IMR-90 (cell line): ENCODE data around the gene ABCB9.

Experiments
- BHLHE40 ChIP-seq: fragments of 150-350 bp; IDR thresholded peaks from 2 replicates; pipeline ENCODE4 v1.6.1; 2016; ENCODE audit warnings: mild to moderate bottlenecking, low read depth, low read length
- CEBPB ChIP-seq: IDR thresholded peaks from 2 replicates; pipeline ENCODE4 v1.6.1; 2012; ENCODE audit warnings: low read depth, low read length, improper control_type of control experiment
- CHD1 ChIP-seq: IDR thresholded peaks from 2 replicates; pipeline ENCODE4 v1.6.1; 2012; ENCODE audit warnings: low read depth, low read length, improper control_type of control experiment
- ELK1 ChIP-seq: fragments of 150-350 bp; IDR thresholded peaks from 2 replicates; pipeline ENCODE4 v1.6.1; 2016; ENCODE audit warnings: low read depth, mild to moderate bottlenecking, low read length, moderate library complexity, borderline replicate concordance
- FOS ChIP-seq: fragments of 150-350 bp; IDR thresholded peaks from 2 replicates; pipeline ENCODE4 v1.6.1; 2016; ENCODE audit warnings: low read depth, low read length
- MAFK ChIP-seq: IDR thresholded peaks from 2 replicates; pipeline ENCODE4 v1.6.1; 2012; ENCODE audit warnings: low read depth, low read length, improper control_type of control experiment
- MAZ ChIP-seq: IDR thresholded peaks from 2 replicates; pipeline ENCODE4 v1.6.1; 2012; ENCODE audit warnings: low read depth, mild to moderate bottlenecking, low read length, improper control_type of control experiment, moderate library complexity, borderline replicate concordance
- MXI1 ChIP-seq: IDR thresholded peaks from 2 replicates; pipeline ENCODE4 v1.6.1; 2012; ENCODE audit warnings: low read depth, mild to moderate bottlenecking, low read length, moderate library complexity, borderline replicate concordance
- POLR2A ChIP-seq: IDR thresholded peaks from 2 replicates; pipeline ENCODE4 v1.6.1; 2012; ENCODE audit warnings: mild to moderate bottlenecking, low read depth, low read length
- RAD21 ChIP-seq: IDR thresholded peaks from 2 replicates; pipeline ENCODE4 v1.6.1; 2012; ENCODE audit warnings: low read length, improper control_type of control experiment
- RCOR1 ChIP-seq: IDR thresholded peaks from 2 replicates; pipeline ENCODE4 v1.6.1; 2012; ENCODE audit warnings: mild to moderate bottlenecking, low read length, improper control_type of control experiment; ENCODE audit not compliant: insufficient replicate concordance
- RFX5 ChIP-seq: IDR thresholded peaks from 2 replicates; pipeline ENCODE4 v1.8.0; 2012; ENCODE audit warnings: low read depth, mild to moderate bottlenecking, low read length, moderate library complexity
- TF ChIP-seq, protein P1 (sequence below): conservative IDR thresholded peaks from 2 replicates; pipeline ENCODE4 v1.5.1; 2012; ENCODE audit warnings: mild to moderate bottlenecking, low read depth, low read length, improper control_type of control experiment
- TF ChIP-seq, protein P2 (sequence below): fragments of 150-350 bp; IDR thresholded peaks from 2 replicates; pipeline ENCODE4 v1.6.1; 2017; ENCODE audit warnings: mild to moderate bottlenecking, antibody characterized with exemption, low read length, low read depth

GRCh38 chr12:122920687-122921086 is 45.6 kb downstream of the ABCB9 start:
- TF ChIP-seq CEBPB (no peak), RFX5 (no peak), POLR2A (no peak), MAZ (no peak), MAFK (no peak), ELK1 (no peak), RAD21 (no peak), BHLHE40 (no peak), RCOR1 (no peak), CHD1 (no peak), MXI1 (no peak), FOS (no peak)
- TF ChIP-seq, protein P1, sequence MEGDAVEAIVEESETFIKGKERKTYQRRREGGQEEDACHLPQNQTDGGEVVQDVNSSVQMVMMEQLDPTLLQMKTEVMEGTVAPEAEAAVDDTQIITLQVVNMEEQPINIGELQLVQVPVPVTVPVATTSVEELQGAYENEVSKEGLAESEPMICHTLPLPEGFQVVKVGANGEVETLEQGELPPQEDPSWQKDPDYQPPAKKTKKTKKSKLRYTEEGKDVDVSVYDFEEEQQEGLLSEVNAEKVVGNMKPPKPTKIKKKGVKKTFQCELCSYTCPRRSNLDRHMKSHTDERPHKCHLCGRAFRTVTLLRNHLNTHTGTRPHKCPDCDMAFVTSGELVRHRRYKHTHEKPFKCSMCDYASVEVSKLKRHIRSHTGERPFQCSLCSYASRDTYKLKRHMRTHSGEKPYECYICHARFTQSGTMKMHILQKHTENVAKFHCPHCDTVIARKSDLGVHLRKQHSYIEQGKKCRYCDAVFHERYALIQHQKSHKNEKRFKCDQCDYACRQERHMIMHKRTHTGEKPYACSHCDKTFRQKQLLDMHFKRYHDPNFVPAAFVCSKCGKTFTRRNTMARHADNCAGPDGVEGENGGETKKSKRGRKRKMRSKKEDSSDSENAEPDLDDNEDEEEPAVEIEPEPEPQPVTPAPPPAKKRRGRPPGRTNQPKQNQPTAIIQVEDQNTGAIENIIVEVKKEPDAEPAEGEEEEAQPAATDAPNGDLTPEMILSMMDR: no peak
- TF ChIP-seq, protein P2, sequence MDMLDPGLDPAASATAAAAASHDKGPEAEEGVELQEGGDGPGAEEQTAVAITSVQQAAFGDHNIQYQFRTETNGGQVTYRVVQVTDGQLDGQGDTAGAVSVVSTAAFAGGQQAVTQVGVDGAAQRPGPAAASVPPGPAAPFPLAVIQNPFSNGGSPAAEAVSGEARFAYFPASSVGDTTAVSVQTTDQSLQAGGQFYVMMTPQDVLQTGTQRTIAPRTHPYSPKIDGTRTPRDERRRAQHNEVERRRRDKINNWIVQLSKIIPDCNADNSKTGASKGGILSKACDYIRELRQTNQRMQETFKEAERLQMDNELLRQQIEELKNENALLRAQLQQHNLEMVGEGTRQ: no peak
